Cardiac fibroblast (primary cell): ENCODE measurements around the gene ATP6V0B.

Experiments
- DNase-seq, 2 donors: peaks; one replicate each; pipeline versions ENCODE4 v3.0.0 to v3.0.0-alpha.2; 2010; ENCODE audit warnings: low read depth in 2 of 2
- H3K4me3 ChIP-seq, 2 donors: replicated peaks in 1 of 2; 1 replicate in 1 of 2; 2 replicates in 1 of 2; pipeline ENCODE4 v1.5.1; 2011; ENCODE audit warnings: low read depth in 2 of 2, low read length in 2 of 2, mild to moderate bottlenecking in 2 of 2, moderate library complexity in 1 of 2
- CTCF ChIP-seq: IDR thresholded peaks from one replicate; pipeline ENCODE4 v1.5.1; 2011; ENCODE audit warnings: low read depth, mild to moderate bottlenecking, low read length, inconsistent platforms

ATP6V0B gene

GRCh38 chr1:43969746-43970466, 4.9 kb upstream of the ATP6V0B start, which contains the start of gene DPH2:
TSS of gene DPH2 (plus strand) at chr1:43970010. CDS start at chr1:43970176, 166 bp downstream.
- TF ChIP-seq CTCF = peak; percentile 5
- DNase-seq = peak; percentile 97 to 98
- H3K4me3 ChIP-seq = peak within 1 kb of the TSS; percentile 92 to 94

GRCh38 chr1:43970502-43970901, 4.3 kb upstream of the ATP6V0B start:
- DNase-seq = no peak
- H3K4me3 ChIP-seq = peak overlapping the region; percentile 92 to 94
- no peak for TF ChIP-seq CTCF

- H3K4me3 ChIP-seq = no peak overlapping the region
- DNase-seq = no peak
- no peak for TF ChIP-seq CTCF
Measured at GRCh38 chr1:43970911-43971310, 3.8 kb upstream of the ATP6V0B start.

- H3K4me3 ChIP-seq = no peak overlapping the region
- no peak for TF ChIP-seq CTCF
- no peak for DNase-seq
Measured at GRCh38 chr1:43971336-43971980, 3.3 kb upstream of the ATP6V0B start.

GRCh38 chr1:43973981-43974442, 748 bp upstream of the ATP6V0B start:
- DNase-seq = peak in 1 of 2 donors; percentile 14
- peak overlapping the region; percentile 91 to 94 for H3K4me3 ChIP-seq
- TF ChIP-seq CTCF = no peak

- TF ChIP-seq CTCF = no peak
- DNase-seq = peak; percentile 20 to 37
- H3K4me3 ChIP-seq = peak overlapping the region; percentile 91 to 94
Measured at GRCh38 chr1:43975249-43975961, 645 bp downstream of the ATP6V0B start.
